MV-4-11 (cell line): Measurements from ENCODE around the gene MIEF2.

ENCODE experiments used
- DNase-seq: peaks from one replicate; lab custom pipeline; 2025; lab: John Stamatoyannopoulos, UW

The MIEF2 gene

GRCh38 chr17:18256776-18257175 is 3.7 kb upstream of the MIEF2 start:
- no peak for DNase-seq

GRCh38 chr17:18257268-18257981 is 3.0 kb upstream of the MIEF2 start:
- DNase-seq = peak; percentile 65

- DNase-seq = peak; percentile 65
These were observed 2.5 kb upstream of the MIEF2 start for GRCh38 chr17:18257982-18258355.

- no peak for DNase-seq
These were observed 2.0 kb upstream of the MIEF2 start, which contains the start of gene FLII for GRCh38 chr17:18258356-18259038. Gene FLII (minus strand): TSS chr17:18258738. CDS start chr17:18258690, 48 bp downstream.

GRCh38 chr17:18259621-18260331 is 686 bp upstream of the MIEF2 start:
- peak; percentile 16 for DNase-seq

GRCh38 chr17:18261146-18261515 is 669 bp downstream of the MIEF2 start:
- peak; percentile 19 for DNase-seq

GRCh38 chr17:18261659-18262058 is 1.2 kb downstream of the MIEF2 start:
- no peak for DNase-seq

- DNase-seq = no peak
These were observed 1.6 kb downstream of the MIEF2 start for GRCh38 chr17:18262111-18262510.

GRCh38 chr17:18262641-18263040 is 2.2 kb downstream of the MIEF2 start:
- no peak for DNase-seq

GRCh38 chr17:18263885-18264682 is 3.6 kb downstream of the MIEF2 start:
- DNase-seq = no peak

GRCh38 chr17:18267366-18267765 is 6.9 kb downstream of the MIEF2 start:
- no peak for DNase-seq

- DNase-seq = no peak
These were observed 7.7 kb downstream of the MIEF2 start for GRCh38 chr17:18267927-18268711.

- no peak for DNase-seq
These were observed 9.8 kb downstream of the MIEF2 start for GRCh38 chr17:18270046-18270931.

GRCh38 chr17:18277076-18277475 is 16.6 kb downstream of the MIEF2 start:
- DNase-seq = no peak

- no peak for DNase-seq
These were observed 18.4 kb downstream of the MIEF2 start for GRCh38 chr17:18278867-18279266.

- no peak for DNase-seq
These were observed 19.8 kb downstream of the MIEF2 start for GRCh38 chr17:18280249-18280648.

GRCh38 chr17:18280766-18281371 is 20.4 kb downstream of the MIEF2 start:
- no peak for DNase-seq

GRCh38 chr17:18281788-18282187 is 21.3 kb downstream of the MIEF2 start:
- DNase-seq = no peak

- no peak for DNase-seq
These were observed 24.8 kb downstream of the MIEF2 start for GRCh38 chr17:18285296-18285695.
